ENCODE measurements around the gene ZBTB16.

GRCh38 chr11:114161486-114162250, 102.2 kb downstream of the ZBTB16 start:
- TF ChIP-seq CTCF (conservative IDR thresholded peaks at IDR 0.05; ENCODE audit: low read depth in 2 of 2) (no peak), POLR2AphosphoS5 (IDR thresholded peaks at IDR 0.05; ENCODE audit: low read depth) (no peak)

Data from GM23338 (cell line).